Heart right ventricle (tissue), 16 donors: Measurements from ENCODE around the gene SKA1. TPM values are rescaled to one million over a fixed set of nuclear protein-coding genes. Genes with fewer than 3 reads are reported as not detected.

ENCODE experiments used
- ATAC-seq, 8 donors: fragments of 200-7000 bp; cut with Tn5 transposase; one replicate each; pipeline ENCODE4 v1.9.1; 2020; ENCODE audit warnings: mild to moderate bottlenecking in 8 of 8, moderate library complexity in 8 of 8, moderate number of reproducible peaks in 1 of 8
- DNase-seq, 2 donors: peaks; one replicate each; pipeline ENCODE4 v3.0.0-alpha.2; 2020
- H3K27ac ChIP-seq, 10 donors: fragments of 200-600 bp; sonication (generic) in 2 of 10; one replicate each; pipeline versions ENCODE4 v1.5.0 to v1.8.0; 2020 to 2022; ENCODE audit warnings: mild to moderate bottlenecking in 3 of 10
- H3K27me3 ChIP-seq, 7 donors: fragments of 200-600 bp; one replicate each; pipeline ENCODE4 v1.8.0; 2021 to 2022; ENCODE audit warnings: mild to moderate bottlenecking in 2 of 7
- H3K36me3 ChIP-seq, 9 donors: fragments of 200-600 bp; sonication (generic) in 1 of 9; one replicate each; pipeline versions ENCODE4 v1.5.0 to v1.8.0; 2020 to 2022; ENCODE audit warnings: mild to moderate bottlenecking in 2 of 9
- H3K4me1 ChIP-seq, 9 donors: fragments of 200-600 bp; sonication (generic) in 1 of 9; one replicate each; pipeline versions ENCODE4 v1.5.0 to v1.8.0; 2020 to 2022; ENCODE audit warnings: mild to moderate bottlenecking in 4 of 9
- H3K4me3 ChIP-seq, 10 donors: fragments of 200-600 bp; sonication (generic) in 2 of 10; one replicate each; pipeline versions ENCODE4 v1.5.0 to v1.8.0; 2020 to 2022; ENCODE audit warnings: mild to moderate bottlenecking in 7 of 10, moderate library complexity in 2 of 10
- H3K9me3 ChIP-seq, 11 donors: fragments of 200-600 bp in 10 of 11; sonication (generic) in 2 of 11; one replicate each; pipeline versions ENCODE4 v1.5.0 to v1.8.0; 2013 to 2022; ENCODE audit warnings: mild to moderate bottlenecking in 2 of 11, control low read depth in 1 of 11, moderate library complexity in 1 of 11
- CTCF ChIP-seq, 9 donors: fragments of 200-600 bp; sonication (generic) in 2 of 9; IDR thresholded peaks; one replicate each; pipeline versions ENCODE4 v1.5.0 to v1.8.0; 2021 to 2022; ENCODE audit warnings: antibody characterized with exemption in 9 of 9, mild to moderate bottlenecking in 5 of 9, moderate library complexity in 1 of 9
- WGBS, 2 donors: extraction: QIAGEN DNeasy Blood & Tissue Kit; methylation state at CpG; one replicate each; pipeline ENCODE4 v1.1.7; 2013; ENCODE audit warnings: inconsistent platforms in 1 of 2; 5-methylcytosine and 5-hydroxymethylcytosine counted together
- intact Hi-C, 10 donors: fragments of 100-400 bp; cut with DNase I; formaldehyde crosslinking; loops; one replicate each; pipeline versions ENCODE4 v1.11.1 to v1.14.2; 2022
- polyA plus RNA-seq, 2 donors: library from polyadenylated mRNA; stranded (reverse); fragments of 200-250 nt; gene quantifications; one replicate each; pipeline ENCODE4 v1.2.3, GENCODE V29; 2013
- total RNA-seq, 10 donors: library from RNA; stranded (reverse); fragmentation: NEBNext Ultra II Directional in 3 of 10; extraction: Animal tissue kit (Norgen Biotek cat#: 25700) in 3 of 10; gene quantifications; one replicate each; pipeline versions ENCODE4 v1.2.1 to v1.2.4, GENCODE V29; 2021 to 2023
- donor health status: Arrhythmogenic right ventricular cardiomyopathy.
- donor health status: ischemic (EF 13 %, LVEDD 7.1; RV severe dilation, severe dysfunction).
- donor health status: healthy with polysubstance abuse.
- donor health status: DM: no; HTN: yes; CAD: no.
- donor health status: DM: no; HTN: no; CAD: no.
- donor health status: ischemic (EF 25% LVEDD 6.9; RV normal size, moderate dysfunction).
- donor health status: ischemic (EF 25% LVEDD 5.7; RV mildly dilated, moderate dysfunction).
- donor health status: healthy.
- donor health status: DM: yes; HTN: yes; CAD: no.
- donor health status: Ischemic cardiomyopathy.
- donor health status: ischemic (EF 35%, LVEDD 5.7; RV mildly dilated, moderate dysfunction).
- donor health status: nonischemic (EF 11% LVEDD 7.7; RV severe dilation, severe dysfunction).
- donor health status: DM: yes; HTN: yes; CAD: no.
- donor health status: PGD.
- donor health status: ischemic (EF 29% LVEDD 5.4; RV normal size, mild dysfunction).
- donor health status: nonischemic (EF 23%, LVEDD 6.1; RV moderate dilation, normal function).

The SKA1 gene
- total and polyA plus RNA-seq, 12 donors = 0.12 to 1.9 (median 0.29) TPM

GRCh38 chr18:50359806-50360205 is 15.0 kb upstream of the SKA1 start:
- intact Hi-C loops = loop anchor here in 7 of 10 donors (5.0 to 10.0 kb wide), 4 partner anchors 135 to 355 kb away; no protein-coding TSS in a partner anchor
- no peak for TF ChIP-seq CTCF (IDR thresholded peaks at IDR 0.05)
- peak in 3 of 8 donors; percentile 35 to 47 (median 47) for ATAC-seq
- Histone ChIP-seq H3K9me3 (no peaks in the 10 kb centered on the region), H3K27me3 (peaks cover 0 to 16% (median 0%) of the 10 kb centered on the region in 7 donors), H3K4me1 (peaks cover 0 to 16% (median 0%) of the 10 kb centered on the region in 9 donors), H3K4me3 (no peak overlapping the region), H3K36me3 (no peaks in the 10 kb centered on the region), H3K27ac (no peak overlapping the region)
- DNase-seq = no peak
- 50 to 78% methylated on average over 2 of the region's 2 CpGs for WGBS, 2 donors

- Histone ChIP-seq H3K4me3 (no peak overlapping the region), H3K27ac (no peak overlapping the region), H3K27me3 (peaks cover 0 to 13% (median 0%) of the 10 kb centered on the region in 7 donors), H3K36me3 (no peaks in the 10 kb centered on the region), H3K4me1 (peaks cover 0 to 16% (median 0%) of the 10 kb centered on the region in 9 donors), H3K9me3 (no peaks in the 10 kb centered on the region)
- 3 to 10% methylated on average over 2 of the region's 2 CpGs for WGBS, 2 donors
- no peak for TF ChIP-seq CTCF (IDR thresholded peaks at IDR 0.05)
- intact Hi-C loops = no loop called here
- DNase-seq (no peak), ATAC-seq (no peak)
Observed at GRCh38 chr18:50360611-50361010, 14.2 kb upstream of the SKA1 start.

GRCh38 chr18:50369672-50370071 is 5.2 kb upstream of the SKA1 start:
- DNase-seq (no peak), ATAC-seq (no peak)
- Histone ChIP-seq H3K4me1 (peaks cover 0 to 7% (median 0%) of the 10 kb centered on the region in 9 donors), H3K4me3 (no peak overlapping the region), H3K9me3 (peaks cover 0 to 21% (median 11%) of the 10 kb centered on the region in 11 donors), H3K27me3 (peaks cover 0 to under 1% (median 0%) of the 10 kb centered on the region in 7 donors), H3K27ac (no peak overlapping the region), H3K36me3 (no peaks in the 10 kb centered on the region)
- intact Hi-C loops = loop anchor here in 6 of 10 donors (5.0 to 10.0 kb wide), 3 partner anchors 82 to 105 kb away; partner anchors contain the start of genes CXXC1 (in 4 of the 6), MBD1 (in 3 of the 6) and CFAP53 (in 2 of the 6)
- no peak for TF ChIP-seq CTCF (IDR thresholded peaks at IDR 0.05)

- Histone ChIP-seq H3K9me3 (peaks cover 0 to 21% (median 11%) of the 10 kb centered on the region in 11 donors), H3K36me3 (no peaks in the 10 kb centered on the region), H3K27ac (no peak overlapping the region), H3K4me3 (no peak overlapping the region), H3K27me3 (no peaks in the 10 kb centered on the region), H3K4me1 (peaks cover 0 to 14% (median 8%) of the 10 kb centered on the region in 9 donors)
- ATAC-seq = no peak
- TF ChIP-seq CTCF (IDR thresholded peaks at IDR 0.05) = no peak
- no peak for DNase-seq
- WGBS, 2 donors = 93 to 94% methylated on average over 5 of the region's 5 CpGs
- intact Hi-C loops = loop anchor here in 6 of 10 donors (5.0 to 10.0 kb wide), 3 partner anchors 85 to 108 kb away; partner anchors contain the start of genes CXXC1 (in 4 of the 6), MBD1 (in 3 of the 6) and CFAP53 (in 2 of the 6)
Observed at GRCh38 chr18:50372743-50373142, 2.1 kb upstream of the SKA1 start.
